NCI-H774 (cell line): ENCODE data around the gene RAB9A.
"Not testable (repeated sequence)": the region's sequence is repeated elsewhere in the genome, so short reads cannot be mapped to it uniquely, and the experiment has no call there.

Experiments used
- DNase-seq: peaks from one replicate; lab custom pipeline; 2025; lab: John Stamatoyannopoulos, UW

Gene RAB9A

GRCh38 chrX:13688958-13689740 lies at the start of gene RAB9A:
TSS of gene RAB9A (plus strand) at chrX:13689128. CDS start at chrX:13708747, 19,619 bp downstream.
- DNase-seq: peak; percentile 59

- not testable (repeated sequence) for DNase-seq
These were observed 47.2 kb upstream of the RAB9A start for GRCh38 chrX:13641684-13642083.

- no peak for DNase-seq
These were observed 43.3 kb upstream of the RAB9A start for GRCh38 chrX:13645464-13646153.

- peak; percentile 13 for DNase-seq
These were observed 42.8 kb upstream of the RAB9A start for GRCh38 chrX:13646154-13646549.

- peak; percentile 40 for DNase-seq
These were observed 41.2 kb upstream of the RAB9A start for GRCh38 chrX:13647709-13648212.

GRCh38 chrX:13648336-13648735 lies 40.6 kb upstream of the RAB9A start:
- DNase-seq: not testable (repeated sequence)

- DNase-seq: no peak
These were observed 39.1 kb upstream of the RAB9A start for GRCh38 chrX:13649838-13650237.

GRCh38 chrX:13650318-13650717 lies 38.6 kb upstream of the RAB9A start:
- no peak for DNase-seq

- no peak for DNase-seq
These were observed 37.8 kb upstream of the RAB9A start for GRCh38 chrX:13651150-13651549.

GRCh38 chrX:13652287-13652793 lies 36.6 kb upstream of the RAB9A start:
- DNase-seq: no peak

- DNase-seq: peak; percentile 91
These were observed 35.9 kb upstream of the RAB9A start, which contains the start of gene TCEANC for GRCh38 chrX:13652850-13653693. TSS of gene TCEANC (plus strand) at chrX:13653141. CDS start at chrX:13662509, 9,368 bp downstream.

GRCh38 chrX:13654116-13654515 lies 34.8 kb upstream of the RAB9A start:
- no peak for DNase-seq

GRCh38 chrX:13655674-13656073 lies 33.3 kb upstream of the RAB9A start:
- DNase-seq: no peak

GRCh38 chrX:13658602-13659001 lies 30.3 kb upstream of the RAB9A start:
- DNase-seq: peak; percentile 5

- no peak for DNase-seq
These were observed 29.9 kb upstream of the RAB9A start for GRCh38 chrX:13659063-13659462.

- DNase-seq: no peak
These were observed 27.1 kb upstream of the RAB9A start for GRCh38 chrX:13661735-13662288.

- DNase-seq: no peak
These were observed 26.6 kb upstream of the RAB9A start for GRCh38 chrX:13662355-13662791.

- DNase-seq: no peak
These were observed 24.9 kb upstream of the RAB9A start for GRCh38 chrX:13664020-13664419.

GRCh38 chrX:13666836-13667235 lies 22.1 kb upstream of the RAB9A start:
- DNase-seq: no peak

- DNase-seq: no peak
These were observed 21.0 kb upstream of the RAB9A start for GRCh38 chrX:13667919-13668318.

- peak; percentile 14 for DNase-seq
These were observed 19.6 kb upstream of the RAB9A start for GRCh38 chrX:13669246-13669737.
